K562 treated with DMSO at 1 percent for 48 hours (cell line): ENCODE results near the gene DNAL1. TPM values are rescaled to one million over a fixed set of nuclear protein-coding genes. Genes with fewer than 3 reads are reported as not detected.

Experiments used
- total RNA-seq: library from RNA; unstranded; fragments of 300-600 nt; gene quantifications from 2 replicates; pipeline ENCODE4 v1.2.3, GENCODE V29; 2022; ENCODE audit warnings: low replicate concordance; ENCODE audit errors: extremely low read depth

Gene DNAL1, protein sequence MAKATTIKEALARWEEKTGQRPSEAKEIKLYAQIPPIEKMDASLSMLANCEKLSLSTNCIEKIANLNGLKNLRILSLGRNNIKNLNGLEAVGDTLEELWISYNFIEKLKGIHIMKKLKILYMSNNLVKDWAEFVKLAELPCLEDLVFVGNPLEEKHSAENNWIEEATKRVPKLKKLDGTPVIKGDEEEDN
- not detected in 2 replicates for total RNA-seq

GRCh38 chr14:73644531-73645247, at the start of gene DNAL1:
TSS of gene DNAL1 (plus strand) at chr14:73644986. CDS start at chr14:73645040, 54 bp downstream.

DNA sequence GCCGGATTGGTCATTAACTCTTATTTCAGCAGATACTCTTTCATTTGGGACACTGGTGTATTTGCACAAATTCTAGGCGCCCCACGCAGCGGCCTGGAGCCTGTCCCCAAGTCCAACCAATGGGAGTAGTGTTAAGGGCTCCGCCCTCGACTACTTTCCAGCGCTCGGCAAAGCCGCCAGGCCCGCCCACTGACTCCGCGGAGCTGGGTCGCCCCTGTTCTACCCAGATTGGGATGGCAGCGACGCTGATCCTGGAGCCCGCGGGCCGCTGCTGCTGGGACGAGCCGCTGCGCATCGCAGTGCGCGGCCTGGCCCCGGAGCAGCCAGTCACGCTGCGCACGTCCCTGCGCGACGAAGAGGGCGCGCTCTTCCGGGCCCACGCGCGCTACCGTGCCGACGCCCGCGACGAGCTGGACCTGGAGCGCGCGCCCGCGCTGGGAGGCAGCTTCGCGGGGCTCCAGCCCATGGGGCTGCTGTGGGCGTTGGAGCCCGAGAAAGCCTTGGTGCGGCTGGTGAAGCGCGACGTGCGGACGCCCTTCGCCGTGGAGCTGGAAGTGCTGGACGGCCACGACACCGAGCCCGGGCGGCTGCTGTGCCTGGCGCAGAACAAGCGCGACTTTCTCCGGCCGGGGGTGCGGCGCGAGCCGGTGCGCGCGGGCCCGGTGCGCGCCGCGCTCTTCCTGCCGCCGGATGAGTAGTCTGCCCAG, 32.3 kb upstream of the DNAL1 start, which contains the start of gene ACOT6:
Gene ACOT6, plus strand, starts transcription at position 179 of the 707 bp plus-strand sequence. Its CDS starts 55 bp downstream, at position 234.

DNA sequence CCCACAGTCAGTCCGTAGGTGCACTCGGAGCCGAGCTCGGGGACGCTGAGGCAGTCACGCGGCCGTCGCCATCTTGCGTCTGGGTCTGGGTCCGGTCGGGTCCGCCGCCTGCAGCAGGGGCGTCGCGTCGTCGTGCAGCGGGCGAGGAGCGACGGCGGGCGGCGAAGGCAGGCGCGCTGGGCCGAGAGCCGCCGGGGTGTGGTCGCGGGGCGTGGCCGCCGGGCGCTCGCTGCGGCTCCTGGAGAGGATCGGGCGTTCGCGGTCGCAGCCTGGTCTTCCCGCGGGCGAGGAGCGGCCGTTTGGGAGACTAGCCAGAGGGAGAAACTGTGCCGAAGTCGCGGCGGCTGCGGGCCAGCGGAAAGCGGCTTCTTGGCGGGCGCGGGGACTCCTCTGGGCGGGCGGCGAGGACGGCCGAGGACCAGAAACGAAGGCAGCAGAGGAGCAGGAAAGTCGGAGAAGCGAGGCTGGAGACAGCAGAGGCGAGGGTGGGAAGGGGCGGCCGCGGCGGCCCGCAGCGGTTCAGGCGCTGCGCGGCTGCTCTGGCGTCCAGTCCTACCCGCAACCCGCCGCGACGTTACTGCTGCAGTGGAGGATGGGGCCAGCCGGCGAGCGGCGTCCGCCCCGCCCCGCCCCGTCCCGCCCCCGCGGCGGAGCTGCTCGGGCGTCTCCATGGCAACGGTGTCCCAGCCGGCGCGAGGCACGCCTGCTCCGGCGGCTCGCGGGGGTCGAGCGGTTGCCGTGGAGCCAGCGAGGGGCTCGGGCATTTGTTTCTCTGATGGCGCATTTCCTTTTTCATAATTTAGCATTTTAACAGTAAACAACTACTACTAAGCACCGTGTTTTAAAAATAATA, 69.2 kb downstream of the DNAL1 start, which contains the start of gene PNMA1:
Gene PNMA1, minus strand, starts transcription at position 582 of the 853 bp plus-strand sequence. CDS start 745 bp downstream, outside the sequence.

Other genes with a start within 250 kb of the DNAL1 start
- not detected in 2 replicates for gene NUMB, start 186.4 kb upstream of the DNAL1 start, total RNA-seq
- gene RIOX1, start 154.1 kb upstream of the DNAL1 start, total RNA-seq: not detected in 2 replicates
- gene ACOT1, start 107.8 kb upstream of the DNAL1 start, total RNA-seq: not detected in 2 replicates
- gene HEATR4, start 86.0 kb upstream of the DNAL1 start, total RNA-seq: not detected in 2 replicates
- gene ACOT2, start 75.8 kb upstream of the DNAL1 start, total RNA-seq: not detected in 2 replicates
- not detected in 2 replicates for gene ACOT4, start 53.1 kb upstream of the DNAL1 start, total RNA-seq
- not detected in 2 replicates for gene ACOT6, start 32.5 kb upstream of the DNAL1 start, total RNA-seq
- not detected in 2 replicates for gene PNMA1, start 69.4 kb downstream of the DNAL1 start, total RNA-seq
- gene PTGR2, start 206.8 kb downstream of the DNAL1 start, total RNA-seq: not detected in 2 replicates
- gene ZNF410, start 241.9 kb downstream of the DNAL1 start, total RNA-seq: not detected in 2 replicates